Osteocyte (in vitro differentiated cells): ENCODE data around the gene SYAP1. TPM values are rescaled to one million over a fixed set of nuclear protein-coding genes. Genes with fewer than 3 reads are reported as not detected.
A peak's percentile ranks its signal among the peaks of the same experiment; 100 is the strongest.
"Not testable (repeated sequence)": the region's sequence is repeated elsewhere in the genome, so short reads cannot be mapped to it uniquely, and the experiment has no call there.

Experiments used
- DNase-seq: peaks from one replicate; pipeline ENCODE4 v3.0.0; 2021; ENCODE audit warnings: mixed read lengths; ENCODE audit not compliant: unreplicated experiment; ENCODE audit errors: extremely low spot score
- H3K27ac Mint-ChIP-seq: one replicate; pipeline ENCODE4 v1.8.0; 2021; ENCODE audit warnings: mild to moderate bottlenecking, mixed read lengths; ENCODE audit not compliant: unreplicated experiment
- H3K27me3 Mint-ChIP-seq: one replicate; pipeline ENCODE4 v1.8.0; 2021; ENCODE audit warnings: mixed read lengths; ENCODE audit not compliant: unreplicated experiment
- H3K36me3 Mint-ChIP-seq: one replicate; pipeline ENCODE4 v1.8.0; 2021; ENCODE audit warnings: mixed read lengths; ENCODE audit not compliant: unreplicated experiment
- H3K4me1 Mint-ChIP-seq: one replicate; pipeline ENCODE4 v1.8.0; 2021; ENCODE audit warnings: mixed read lengths; ENCODE audit not compliant: unreplicated experiment
- H3K4me3 Mint-ChIP-seq: one replicate; pipeline ENCODE4 v1.8.0; 2021; ENCODE audit warnings: mild to moderate bottlenecking, moderate library complexity, mixed read lengths; ENCODE audit not compliant: unreplicated experiment
- H3K9me3 Mint-ChIP-seq: one replicate; pipeline ENCODE4 v1.8.0; 2021; ENCODE audit warnings: mixed read lengths; ENCODE audit not compliant: unreplicated experiment
- CTCF ChIP-seq: fragments of 200-600 bp; sonication (generic); IDR thresholded peaks from 2 replicates; pipeline ENCODE4 v1.5.0; 2021; ENCODE audit warnings: antibody characterized with exemption, mild to moderate bottlenecking, moderate library complexity
- total RNA-seq: library from RNA; stranded (reverse); gene quantifications from 2 replicates; pipeline ENCODE4 v1.2.1, GENCODE V29; 2021

SYAP1 gene
- total RNA-seq, 1 donor from 2014 or later, result 47.8 TPM

GRCh38 chrX:16748425-16748824 is 29.0 kb downstream of the SYAP1 start:
- no peak for DNase-seq
- H3K4me1 Mint-ChIP-seq, result no peaks in the 10 kb centered on the region
- H3K36me3 Mint-ChIP-seq, result peaks cover 39% of the 10 kb centered on the region
- no peak overlapping the region for H3K4me3 Mint-ChIP-seq
- no peaks in the 10 kb centered on the region for H3K9me3 Mint-ChIP-seq
- no peaks in the 10 kb centered on the region for H3K27me3 Mint-ChIP-seq
- no peak for TF ChIP-seq CTCF
- H3K27ac Mint-ChIP-seq, result no peak overlapping the region

GRCh38 chrX:16750136-16750535 is 30.7 kb downstream of the SYAP1 start:
- H3K4me3 Mint-ChIP-seq, result no peak overlapping the region
- peaks cover 33% of the 10 kb centered on the region for H3K36me3 Mint-ChIP-seq
- H3K4me1 Mint-ChIP-seq, result peaks cover 5% of the 10 kb centered on the region
- no peaks in the 10 kb centered on the region for H3K9me3 Mint-ChIP-seq
- H3K27ac Mint-ChIP-seq, result no peak overlapping the region
- no peak for TF ChIP-seq CTCF
- H3K27me3 Mint-ChIP-seq, result no peaks in the 10 kb centered on the region
- no peak for DNase-seq

- H3K4me3 Mint-ChIP-seq, result no peak overlapping the region
Measured at GRCh38 chrX:16754019-16754418, 34.6 kb downstream of the SYAP1 start.

GRCh38 chrX:16756724-16757123 is 37.3 kb downstream of the SYAP1 start:
- no peaks in the 10 kb centered on the region for H3K9me3 Mint-ChIP-seq
- no peak overlapping the region for H3K27ac Mint-ChIP-seq
- no peak for TF ChIP-seq CTCF
- no peak for DNase-seq
- peaks cover 10% of the 10 kb centered on the region for H3K4me1 Mint-ChIP-seq
- peaks cover 50% of the 10 kb centered on the region for H3K36me3 Mint-ChIP-seq
- no peak overlapping the region for H3K4me3 Mint-ChIP-seq
- no peaks in the 10 kb centered on the region for H3K27me3 Mint-ChIP-seq

More at GRCh38 chrX:16754019-16754418, 34.6 kb downstream of the SYAP1 start:
- no peaks in the 10 kb centered on the region for H3K27me3 Mint-ChIP-seq
- H3K9me3 Mint-ChIP-seq, result no peaks in the 10 kb centered on the region
- peaks cover 10% of the 10 kb centered on the region for H3K4me1 Mint-ChIP-seq
- H3K36me3 Mint-ChIP-seq, result peaks cover 36% of the 10 kb centered on the region
- H3K27ac Mint-ChIP-seq, result peak overlapping the region; percentile 35
- DNase-seq, result no peak
- no peak for TF ChIP-seq CTCF

GRCh38 chrX:16761500-16761899 is 42.1 kb downstream of the SYAP1 start:
- not testable (repeated sequence) for H3K27ac Mint-ChIP-seq, H3K9me3 Mint-ChIP-seq, H3K27me3 Mint-ChIP-seq, H3K4me1 Mint-ChIP-seq, H3K4me3 Mint-ChIP-seq, DNase-seq
- H3K36me3 Mint-ChIP-seq, result peaks cover 33% of the 10 kb centered on the region

GRCh38 chrX:16762579-16762978 is 43.2 kb downstream of the SYAP1 start:
- Mint-ChIP-seq H3K4me1 (no peaks in the 10 kb centered on the region), H3K4me3 (no peak overlapping the region), H3K36me3 (peaks cover 24% of the 10 kb centered on the region), H3K27ac (no peak overlapping the region), H3K27me3 (no peaks in the 10 kb centered on the region), H3K9me3 (no peaks in the 10 kb centered on the region)
- DNase-seq, result no peak
- TF ChIP-seq CTCF, result no peak
